NCI-H446 (cell line): ENCODE results near the gene KNDC1.
"Not testable (repeated sequence)": the region's sequence is repeated elsewhere in the genome, so short reads cannot be mapped to it uniquely, and the experiment has no call there.

Experiments used
- DNase-seq, 2 experiments: peaks; one replicate each; lab custom pipeline; 2025; lab: John Stamatoyannopoulos, UW

The KNDC1 gene

DNA sequence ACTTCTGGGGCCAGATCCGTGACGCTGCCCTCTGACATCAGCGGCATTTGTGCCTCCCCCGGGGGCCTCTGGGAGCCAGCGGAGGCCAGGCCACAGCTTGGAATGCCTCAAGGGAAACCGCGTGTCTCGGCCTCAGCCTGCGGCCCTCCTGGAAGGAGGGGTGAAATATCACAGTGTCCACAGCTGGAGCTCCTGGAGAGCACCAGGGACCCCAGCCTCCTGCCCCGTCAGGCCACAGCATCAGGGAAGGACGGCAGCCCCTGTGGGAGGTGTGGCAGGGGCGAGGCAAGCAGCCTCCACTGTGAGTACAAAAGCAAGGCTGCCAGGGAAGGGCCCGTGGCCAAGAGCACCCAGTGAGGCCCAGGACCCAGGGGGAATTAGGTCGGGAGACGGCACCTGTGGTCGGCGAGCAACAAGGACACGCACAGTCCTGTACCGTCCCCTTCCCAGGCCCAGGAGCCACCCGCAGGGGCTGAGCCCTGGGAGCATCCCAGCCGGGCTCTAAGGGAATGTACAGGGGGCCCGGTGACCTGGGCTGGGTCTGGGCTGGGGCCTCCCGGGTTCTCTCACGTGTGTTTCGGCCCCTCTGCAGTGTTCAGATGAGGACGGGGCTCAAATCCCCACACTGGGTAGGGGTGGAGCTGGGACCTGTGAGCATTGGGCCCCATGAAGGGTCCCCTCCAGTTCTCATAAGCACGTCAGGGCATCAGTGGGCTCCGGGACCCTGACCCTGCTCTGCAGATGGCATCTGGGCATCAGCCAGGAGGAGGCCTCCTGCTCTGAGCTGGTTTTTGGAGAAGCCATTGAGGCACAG, 18.7 kb upstream of the KNDC1 start:
- no peak for DNase-seq

DNA sequence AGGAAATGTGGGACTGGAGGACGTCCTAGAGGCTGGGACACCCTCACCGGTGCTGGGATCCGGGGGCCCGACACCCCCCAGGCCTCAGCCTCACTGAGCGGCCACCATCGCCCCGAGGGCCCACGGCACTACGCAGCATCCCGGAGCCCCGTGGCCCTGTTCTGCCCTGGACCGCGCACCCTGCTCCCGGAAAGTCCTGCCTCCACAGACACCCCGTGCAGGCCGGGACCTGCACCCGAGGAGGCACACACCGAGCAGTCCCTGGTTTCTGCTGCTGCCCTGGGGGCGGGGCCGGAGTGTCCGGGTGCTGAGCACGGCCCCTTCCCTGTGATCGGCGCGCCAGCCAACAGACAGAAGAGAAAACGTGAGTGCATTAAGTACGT, 18.1 kb upstream of the KNDC1 start:
- DNase-seq, result no peak

DNA sequence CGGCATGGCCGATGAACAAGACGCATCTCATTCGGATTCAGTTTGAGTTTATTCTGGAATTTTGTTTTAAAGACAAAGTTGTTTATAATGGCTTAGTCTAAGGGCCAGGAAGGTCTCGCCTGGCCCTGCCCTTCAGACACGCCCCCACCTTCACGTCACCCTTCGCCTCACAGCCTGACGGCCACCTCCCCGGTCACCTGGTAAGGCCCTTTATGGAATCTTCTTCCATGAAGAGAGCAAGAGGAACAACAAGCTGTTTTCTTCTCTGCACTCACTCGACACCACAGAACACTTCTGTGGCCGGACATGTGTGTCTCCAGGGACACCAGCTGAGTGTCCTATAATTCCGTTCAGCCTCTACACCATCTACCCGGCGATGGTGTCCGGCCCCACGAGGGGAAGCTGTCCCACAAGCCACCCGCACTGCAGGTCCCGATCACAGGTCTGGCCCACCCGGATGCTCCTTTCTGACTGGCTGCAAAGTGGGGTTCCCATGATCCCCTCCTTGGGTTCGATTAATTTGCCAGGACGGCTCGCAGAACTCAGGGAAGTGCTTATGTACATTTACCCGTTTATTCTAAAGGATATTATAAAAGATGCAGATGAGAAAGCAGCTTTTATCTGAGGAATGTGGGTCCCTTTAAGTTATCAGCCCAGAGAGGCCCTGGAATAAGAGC, 17.4 kb upstream of the KNDC1 start:
- no peak for DNase-seq

DNA sequence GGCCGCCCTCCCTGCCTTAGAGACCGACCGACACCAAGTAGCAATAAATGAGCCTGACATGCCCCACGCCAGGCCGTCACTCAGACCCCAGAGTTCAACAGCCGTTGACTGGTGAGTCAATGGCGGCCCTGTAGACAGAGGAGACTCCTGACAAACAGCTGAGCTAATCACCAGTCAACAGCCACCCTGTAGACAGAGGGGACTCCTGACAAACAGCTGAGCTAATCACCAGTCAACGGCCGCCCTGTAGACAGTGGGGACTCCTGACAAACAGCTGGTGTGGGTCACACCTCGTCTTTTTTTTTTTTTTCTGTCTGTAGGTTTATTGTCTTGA, 16.9 kb upstream of the KNDC1 start:
- DNase-seq, result no peak

- DNase-seq, result no peak
These were observed 16.5 kb upstream of the KNDC1 start for GRCh38 chr10:133143546-133143945.

GRCh38 chr10:133144771-133145170, 15.2 kb upstream of the KNDC1 start:
- no peak for DNase-seq

DNA sequence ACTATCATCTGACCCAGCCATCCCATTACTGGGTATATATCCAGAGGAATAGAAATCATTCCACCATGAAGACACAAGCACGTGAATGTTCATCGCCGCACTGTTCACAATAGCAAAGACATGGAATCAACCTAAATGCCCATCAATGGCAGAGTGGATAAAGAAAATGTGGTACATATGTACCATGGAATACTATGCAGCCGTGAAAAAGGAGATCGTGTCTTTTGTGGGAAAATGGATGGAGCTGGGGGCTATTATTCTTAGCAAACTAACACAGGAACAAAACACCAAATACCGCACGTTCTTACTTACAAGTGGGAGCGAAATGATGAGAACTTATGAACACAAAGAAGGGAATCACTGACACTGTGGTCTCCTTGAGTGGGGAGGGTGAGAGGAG, 9.8 kb upstream of the KNDC1 start:
- DNase-seq, result no peak

- no peak for DNase-seq
These were observed 9.4 kb upstream of the KNDC1 start for GRCh38 chr10:133150656-133151055.

GRCh38 chr10:133151071-133151470, 8.9 kb upstream of the KNDC1 start:
- not testable (repeated sequence) for DNase-seq

- DNase-seq, result no peak
These were observed 8.5 kb upstream of the KNDC1 start for GRCh38 chr10:133151543-133151972.

DNA sequence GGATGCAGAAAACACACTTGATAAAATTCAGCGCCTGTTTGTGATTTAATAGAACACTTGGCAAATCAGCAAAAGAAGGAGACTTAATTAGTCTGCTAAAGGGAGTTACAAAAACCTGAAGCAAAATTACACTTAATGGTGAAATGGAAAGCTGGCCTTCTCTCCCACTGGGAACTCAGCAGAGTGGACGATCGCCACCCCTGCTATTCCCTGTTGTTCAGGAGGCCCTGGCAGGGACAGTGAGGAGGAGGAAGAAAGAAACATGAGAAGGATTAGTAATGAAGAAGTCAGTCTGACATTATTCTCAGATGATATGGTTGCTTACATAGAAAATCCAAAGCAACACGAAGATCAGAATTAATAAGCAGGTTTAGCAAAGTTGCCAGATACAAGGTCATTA, 5.6 kb upstream of the KNDC1 start:
- no peak for DNase-seq

- DNase-seq, result no peak
These were observed 4.8 kb upstream of the KNDC1 start for GRCh38 chr10:133154996-133155778.

GRCh38 chr10:133156674-133157579, 3.1 kb upstream of the KNDC1 start:
- DNase-seq, result no peak

GRCh38 chr10:133157662-133158436, 2.2 kb upstream of the KNDC1 start:
- DNase-seq, result no peak

- no peak for DNase-seq
These were observed 1.6 kb upstream of the KNDC1 start for GRCh38 chr10:133158437-133158755.

- no peak for DNase-seq
These were observed 1.0 kb upstream of the KNDC1 start for GRCh38 chr10:133158756-133159610.

DNA sequence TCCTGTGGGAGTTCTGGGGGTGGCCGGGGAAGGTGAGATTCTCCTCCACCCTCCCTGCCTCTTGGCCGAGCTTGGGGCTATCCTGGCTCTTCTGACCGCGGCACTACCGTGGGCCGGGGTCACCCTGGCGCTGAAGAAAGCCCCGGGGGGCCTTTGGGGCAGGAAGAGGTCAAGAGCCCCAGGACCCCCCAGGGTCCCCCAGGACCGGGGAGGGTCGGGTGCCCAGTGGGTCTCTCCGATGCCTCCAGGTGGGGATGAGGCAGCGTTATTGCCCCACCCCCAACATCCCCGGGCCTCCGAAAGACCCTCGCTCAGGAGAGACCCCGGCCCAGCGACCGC, 439 bp upstream of the KNDC1 start:
- DNase-seq, result no peak

- DNase-seq, result no peak
These were observed 930 bp downstream of the KNDC1 start for GRCh38 chr10:133160826-133161471.

GRCh38 chr10:133161486-133162109, 1.6 kb downstream of the KNDC1 start:
- no peak for DNase-seq
